Measurements from ENCODE around the gene NR2F2. TPM values are rescaled to one million over a fixed set of nuclear protein-coding genes. Genes with fewer than 3 reads are reported as not detected.

Gene NR2F2
- total RNA-seq, 1 donor from 2014 or later: 135 TPM

- Mint-ChIP-seq H3K27ac (peak overlapping the region; percentile 93), H3K9me3 (no peaks in the 10 kb centered on the region), H3K36me3 (peaks cover 59% of the 10 kb centered on the region), H3K4me3 (peak overlapping the region; percentile 95), H3K4me1 (ENCODE audit: unreplicated experiment) (peaks cover 31% of the 10 kb centered on the region), H3K27me3 (peaks cover 22% of the 10 kb centered on the region)
- no peak for DNase-seq (ENCODE audit: extremely low spot score, unreplicated experiment)
- TF ChIP-seq CTCF (conservative IDR thresholded peaks at IDR 0.05): no peak
Observed at GRCh38 chr15:96333131-96334016, 2.9 kb downstream of the NR2F2 start.

GRCh38 chr15:96334017-96334704 lies 3.7 kb downstream of the NR2F2 start:
- H3K36me3 Mint-ChIP-seq: peaks cover 65% of the 10 kb centered on the region
- H3K4me3 Mint-ChIP-seq: peak overlapping the region; percentile 95
- TF ChIP-seq CTCF (conservative IDR thresholded peaks at IDR 0.05): no peak
- peak overlapping the region; percentile 93 for H3K27ac Mint-ChIP-seq
- DNase-seq (ENCODE audit: extremely low spot score, unreplicated experiment): no peak
- H3K9me3 Mint-ChIP-seq: no peaks in the 10 kb centered on the region
- peaks cover 22% of the 10 kb centered on the region for H3K27me3 Mint-ChIP-seq
- peaks cover 30% of the 10 kb centered on the region for H3K4me1 Mint-ChIP-seq (ENCODE audit: unreplicated experiment)

- DNase-seq (ENCODE audit: extremely low spot score, unreplicated experiment): no peak
- Mint-ChIP-seq H3K4me1 (ENCODE audit: unreplicated experiment) (peaks cover 32% of the 10 kb centered on the region), H3K9me3 (no peaks in the 10 kb centered on the region), H3K27me3 (peaks cover 23% of the 10 kb centered on the region), H3K27ac (peak overlapping the region; percentile 93), H3K4me3 (peak overlapping the region; percentile 95), H3K36me3 (peaks cover 72% of the 10 kb centered on the region)
- TF ChIP-seq CTCF (conservative IDR thresholded peaks at IDR 0.05): no peak
Observed at GRCh38 chr15:96334705-96335410, 4.4 kb downstream of the NR2F2 start.

GRCh38 chr15:96335411-96336024 lies 5.0 kb downstream of the NR2F2 start:
- Mint-ChIP-seq H3K27ac (peak overlapping the region; percentile 93), H3K27me3 (peaks cover 23% of the 10 kb centered on the region), H3K4me3 (peak overlapping the region; percentile 95), H3K4me1 (ENCODE audit: unreplicated experiment) (peaks cover 39% of the 10 kb centered on the region), H3K9me3 (no peaks in the 10 kb centered on the region), H3K36me3 (peaks cover 78% of the 10 kb centered on the region)
- no peak for DNase-seq (ENCODE audit: extremely low spot score, unreplicated experiment)
- TF ChIP-seq CTCF (conservative IDR thresholded peaks at IDR 0.05): no peak

- H3K4me1 Mint-ChIP-seq (ENCODE audit: unreplicated experiment): peaks cover 40% of the 10 kb centered on the region
- H3K4me3 Mint-ChIP-seq: peak overlapping the region; percentile 95
- peaks cover 20% of the 10 kb centered on the region for H3K27me3 Mint-ChIP-seq
- no peak for TF ChIP-seq CTCF (conservative IDR thresholded peaks at IDR 0.05)
- no peaks in the 10 kb centered on the region for H3K9me3 Mint-ChIP-seq
- DNase-seq (ENCODE audit: extremely low spot score, unreplicated experiment): no peak
- H3K36me3 Mint-ChIP-seq: peaks cover 79% of the 10 kb centered on the region
- peak overlapping the region; percentile 93 for H3K27ac Mint-ChIP-seq
Observed at GRCh38 chr15:96336108-96336595, 5.7 kb downstream of the NR2F2 start.
